Measurements from ENCODE around the gene DUSP5. TPM values are rescaled to one million over a fixed set of nuclear protein-coding genes. Genes with fewer than 3 reads are reported as not detected.

The DUSP5 gene
- total and polyA plus RNA-seq, 8 donors: 9.4 to 21.9 (median 20.3) TPM

DNA sequence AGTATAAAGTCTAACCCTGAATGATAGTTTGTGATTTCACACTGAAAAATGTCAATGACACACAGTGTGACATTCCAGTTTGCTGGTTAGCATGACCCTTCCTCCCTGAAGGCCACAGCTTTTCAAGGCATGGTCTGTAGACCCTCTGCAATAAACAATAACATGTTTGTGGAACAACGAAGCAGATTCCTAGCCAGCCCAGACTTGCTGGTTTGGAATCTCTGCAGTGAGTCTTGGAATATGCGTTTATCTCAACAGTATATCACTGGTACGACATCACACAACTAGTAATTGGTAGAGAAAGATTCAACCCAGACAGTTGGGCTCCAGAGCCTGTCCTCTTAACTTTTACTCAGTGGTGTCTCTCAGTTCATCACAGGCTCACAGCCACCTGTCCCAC lies 23.7 kb upstream of the DUSP5 start:
- no peak for DNase-seq
- no peaks in the 10 kb centered on the region for H3K27me3 ChIP-seq

DNA sequence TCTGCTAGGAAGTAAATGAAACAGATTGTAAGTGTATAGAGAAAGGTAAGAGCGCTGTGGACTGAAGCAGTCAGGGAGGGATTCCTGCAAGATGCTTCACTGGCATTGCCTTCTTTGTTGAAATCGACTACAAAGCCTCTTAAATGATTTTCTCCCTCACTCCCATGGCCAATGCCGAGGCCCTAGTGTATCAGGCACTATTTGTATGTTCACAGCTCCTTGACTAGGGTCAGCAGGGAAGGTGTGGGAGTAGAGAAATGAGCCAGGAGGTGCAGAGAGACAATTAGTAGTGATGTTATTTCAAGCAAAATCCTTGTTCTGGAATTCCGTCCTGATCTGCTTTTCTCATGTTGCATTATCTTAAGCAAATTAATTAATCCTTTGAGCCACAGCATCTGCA lies 22.9 kb upstream of the DUSP5 start:
- H3K27ac ChIP-seq: no peak overlapping the region
- ATAC-seq (no peak), DNase-seq (no peak)
- TF ChIP-seq, protein P1, sequence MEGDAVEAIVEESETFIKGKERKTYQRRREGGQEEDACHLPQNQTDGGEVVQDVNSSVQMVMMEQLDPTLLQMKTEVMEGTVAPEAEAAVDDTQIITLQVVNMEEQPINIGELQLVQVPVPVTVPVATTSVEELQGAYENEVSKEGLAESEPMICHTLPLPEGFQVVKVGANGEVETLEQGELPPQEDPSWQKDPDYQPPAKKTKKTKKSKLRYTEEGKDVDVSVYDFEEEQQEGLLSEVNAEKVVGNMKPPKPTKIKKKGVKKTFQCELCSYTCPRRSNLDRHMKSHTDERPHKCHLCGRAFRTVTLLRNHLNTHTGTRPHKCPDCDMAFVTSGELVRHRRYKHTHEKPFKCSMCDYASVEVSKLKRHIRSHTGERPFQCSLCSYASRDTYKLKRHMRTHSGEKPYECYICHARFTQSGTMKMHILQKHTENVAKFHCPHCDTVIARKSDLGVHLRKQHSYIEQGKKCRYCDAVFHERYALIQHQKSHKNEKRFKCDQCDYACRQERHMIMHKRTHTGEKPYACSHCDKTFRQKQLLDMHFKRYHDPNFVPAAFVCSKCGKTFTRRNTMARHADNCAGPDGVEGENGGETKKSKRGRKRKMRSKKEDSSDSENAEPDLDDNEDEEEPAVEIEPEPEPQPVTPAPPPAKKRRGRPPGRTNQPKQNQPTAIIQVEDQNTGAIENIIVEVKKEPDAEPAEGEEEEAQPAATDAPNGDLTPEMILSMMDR (IDR thresholded peaks at IDR 0.05): no peak
- no peak overlapping the region for H3K4me3 ChIP-seq
- no peaks in the 10 kb centered on the region for H3K9me3 ChIP-seq
- intact Hi-C loops (cut with DNase I): no loop called here
- no peaks in the 10 kb centered on the region for H3K4me1 ChIP-seq
- H3K27me3 ChIP-seq: no peaks in the 10 kb centered on the region
- no peaks in the 10 kb centered on the region for H3K36me3 ChIP-seq

More for the DNA sequence above, 23.7 kb upstream of the DUSP5 start:
- intact Hi-C loops (cut with DNase I): no loop called here
- no peak for ATAC-seq
- Histone ChIP-seq H3K9me3 (peaks cover 0 to 2% of the 10 kb centered on the region in 2 donors), H3K27ac (no peak overlapping the region), H3K4me1 (no peaks in the 10 kb centered on the region), H3K4me3 (no peak overlapping the region), H3K36me3 (no peaks in the 10 kb centered on the region)
- TF ChIP-seq, protein P1 (IDR thresholded peaks at IDR 0.05): no peak

DNA sequence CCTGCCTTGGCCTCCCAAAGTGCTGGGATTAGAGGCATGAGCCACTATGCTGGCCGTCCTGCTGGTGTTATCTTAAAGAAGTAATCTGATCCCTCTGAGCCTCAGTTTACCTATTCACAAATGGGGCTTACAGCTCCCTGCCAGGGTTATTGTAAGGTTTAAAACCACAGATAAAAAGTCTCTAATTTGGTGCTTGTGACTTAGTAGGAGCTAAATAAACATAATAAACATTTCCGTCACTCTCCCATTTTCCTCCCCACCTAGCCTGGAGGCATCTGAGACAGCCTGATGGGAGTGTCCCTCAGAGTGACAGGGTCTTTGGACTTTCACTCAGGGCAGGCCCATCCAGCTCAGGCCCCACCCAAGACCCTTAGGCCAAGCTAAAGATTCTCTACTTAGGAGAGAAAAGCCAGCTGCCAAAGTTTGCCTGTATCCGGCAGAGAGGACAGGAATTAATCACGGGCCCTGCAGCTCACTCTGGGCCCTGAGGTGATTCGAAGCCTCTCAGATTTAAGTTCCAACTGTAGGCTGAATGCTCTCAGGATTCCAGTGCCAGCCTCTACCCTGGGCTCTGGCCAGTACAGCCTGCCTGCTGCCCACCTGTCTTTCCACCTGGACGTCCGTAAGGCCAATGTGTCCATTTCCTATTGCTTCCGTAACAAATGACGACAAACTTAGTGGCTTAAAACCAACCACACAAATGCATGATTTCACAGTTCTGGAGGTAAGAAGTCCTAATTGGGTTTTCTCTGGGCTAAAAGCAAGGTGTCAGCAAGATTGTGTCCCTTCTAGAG lies 21.8 kb upstream of the DUSP5 start:
- Histone ChIP-seq H3K36me3 (no peaks in the 10 kb centered on the region), H3K27me3 (no peaks in the 10 kb centered on the region), H3K27ac (no peak overlapping the region), H3K4me3 (no peak overlapping the region), H3K9me3 (no peaks in the 10 kb centered on the region), H3K4me1 (no peaks in the 10 kb centered on the region)
- intact Hi-C loops (cut with DNase I): no loop called here
- DNase-seq (no peak), ATAC-seq (no peak)
- TF ChIP-seq, protein P1 (IDR thresholded peaks at IDR 0.05): no peak

DNA sequence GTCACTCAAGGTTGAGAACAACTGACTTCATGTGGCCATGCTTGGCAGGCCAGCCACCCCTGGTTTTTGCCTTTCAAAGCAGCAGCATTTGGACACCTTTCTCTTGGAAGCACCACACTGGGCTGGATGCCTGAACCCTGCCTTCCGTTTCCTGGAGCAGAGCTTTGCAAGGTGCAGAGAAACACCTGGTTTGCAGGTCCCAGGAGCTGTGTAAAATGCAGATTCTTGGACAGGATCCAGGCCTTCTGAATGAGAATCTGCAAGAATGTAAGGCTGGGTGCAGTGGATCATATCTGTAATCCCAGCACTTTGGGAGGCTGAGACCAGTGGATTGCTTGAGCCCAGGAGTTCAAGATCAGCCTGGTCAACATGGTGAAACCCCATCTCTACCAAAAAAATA lies 18.0 kb upstream of the DUSP5 start:
- H3K4me3 ChIP-seq: no peak overlapping the region

DNA sequence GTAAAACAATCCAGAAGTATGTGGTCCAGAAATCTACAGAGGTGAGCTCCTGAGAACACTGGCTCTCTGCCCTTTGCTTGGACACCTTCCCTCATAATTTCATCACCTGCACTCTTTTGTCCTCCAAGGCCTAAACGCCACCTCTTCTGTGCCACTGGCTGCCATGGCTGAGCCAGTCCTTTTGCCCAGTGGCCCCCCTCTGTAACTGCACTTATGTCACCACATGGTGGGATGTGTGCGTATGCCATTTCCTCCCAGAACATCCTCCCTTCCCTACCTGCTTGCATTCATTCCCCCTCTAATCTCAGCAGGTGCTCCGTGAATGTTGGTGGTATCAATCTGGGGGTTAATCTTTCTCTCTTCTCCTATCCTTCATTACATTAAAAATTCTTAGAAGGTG lies 17.3 kb upstream of the DUSP5 start:
- TF ChIP-seq, protein P1 (IDR thresholded peaks at IDR 0.05): no peak
- intact Hi-C loops (cut with DNase I): no loop called here
- DNase-seq (no peak), ATAC-seq (no peak)
- H3K36me3 ChIP-seq: no peaks in the 10 kb centered on the region
- H3K27ac ChIP-seq: no peak overlapping the region
- no peaks in the 10 kb centered on the region for H3K9me3 ChIP-seq
- H3K27me3 ChIP-seq: no peaks in the 10 kb centered on the region
- H3K4me3 ChIP-seq: no peak overlapping the region
- no peaks in the 10 kb centered on the region for H3K4me1 ChIP-seq

More for the DNA sequence above, 18.0 kb upstream of the DUSP5 start:
- no peaks in the 10 kb centered on the region for H3K27me3 ChIP-seq
- no peaks in the 10 kb centered on the region for H3K9me3 ChIP-seq
- ATAC-seq: no peak
- TF ChIP-seq, protein P1 (IDR thresholded peaks at IDR 0.05): no peak
- no peaks in the 10 kb centered on the region for H3K4me1 ChIP-seq
- intact Hi-C loops (cut with DNase I): no loop called here
- DNase-seq: no peak
- H3K27ac ChIP-seq: no peak overlapping the region
- H3K36me3 ChIP-seq: no peaks in the 10 kb centered on the region
